HG02885 (cell line): ENCODE measurements around the gene DMRTC1.
"Not testable (repeated sequence)": the region's sequence is repeated elsewhere in the genome, so short reads cannot be mapped to it uniquely, and the experiment has no call there.

ENCODE experiments used
- ATAC-seq: cut with Tn5 transposase; IDR thresholded peaks from one replicate; pipeline ENCODE4 v1.9.1; 2021; ENCODE audit warnings: mild to moderate bottlenecking; ENCODE audit not compliant: unreplicated experiment, poor library complexity

DMRTC1 gene, protein sequence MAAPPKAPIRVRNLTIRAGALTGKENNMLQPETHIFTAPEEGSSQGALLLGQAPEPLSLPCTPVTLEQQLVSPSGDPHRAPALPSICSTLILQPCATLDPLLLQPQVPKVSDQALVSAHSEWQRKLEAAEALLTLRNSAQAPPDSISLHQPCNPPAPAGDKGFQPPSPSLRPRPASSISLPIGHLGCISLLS

DNA sequence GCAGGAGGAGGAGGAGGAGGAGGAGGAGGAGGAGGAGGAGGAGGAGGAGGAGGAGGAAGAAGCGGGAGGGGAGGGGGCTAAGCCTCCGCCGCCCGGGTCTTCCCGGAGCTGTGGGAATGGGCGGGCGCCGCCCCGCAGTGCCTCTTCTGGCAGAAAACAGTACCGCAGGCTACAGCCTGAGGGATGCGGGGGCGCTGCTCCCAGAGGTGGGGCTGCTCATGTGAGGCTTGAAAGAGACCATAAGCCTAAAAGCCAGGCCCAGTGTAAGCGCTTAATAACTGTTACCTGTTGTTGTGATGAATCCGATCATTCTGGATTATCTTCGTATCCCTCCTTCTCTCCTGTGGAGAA lies at the start of gene DMRTC1:
Gene DMRTC1 (minus strand): TSS at position 19 of the 351 bp plus-strand sequence. CDS start 68,143 bp downstream, outside the sequence.
- ATAC-seq = peak; percentile 93

DNA sequence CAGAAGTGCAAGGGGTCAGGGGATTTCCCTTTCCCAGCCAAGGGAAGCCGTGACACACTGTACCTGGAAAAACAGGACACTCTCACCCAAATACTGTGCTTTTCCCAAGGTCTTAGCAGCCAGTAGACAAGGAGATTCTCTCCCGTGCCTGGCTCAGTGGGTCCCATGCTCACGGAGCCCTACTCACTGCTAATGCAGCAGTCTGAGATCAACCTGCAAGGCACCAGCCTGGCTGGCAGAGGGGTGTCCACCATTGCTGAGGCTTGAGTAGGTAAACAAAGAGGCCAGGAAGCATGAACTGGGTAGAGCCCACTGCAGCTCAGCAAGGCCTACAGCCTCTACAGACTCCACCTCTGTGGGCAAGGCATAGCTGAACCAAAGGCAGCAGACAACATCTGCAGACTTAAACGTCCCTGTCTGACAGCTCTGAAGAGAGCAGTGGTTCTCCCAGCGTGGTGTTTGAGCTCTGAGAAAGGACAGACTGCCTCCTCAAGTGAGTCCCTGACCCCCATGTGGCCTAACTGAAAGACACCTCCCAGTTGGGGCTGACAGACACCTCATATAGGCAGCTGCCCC lies 37.3 kb upstream of the DMRTC1 start:
- ATAC-seq = not testable (repeated sequence)

GRCh38 chrX:72974885-72975284 lies 31.2 kb upstream of the DMRTC1 start:
- not testable (repeated sequence) for ATAC-seq

GRCh38 chrX:72971859-72972258 lies 28.2 kb upstream of the DMRTC1 start:
- ATAC-seq = not testable (repeated sequence)

DNA sequence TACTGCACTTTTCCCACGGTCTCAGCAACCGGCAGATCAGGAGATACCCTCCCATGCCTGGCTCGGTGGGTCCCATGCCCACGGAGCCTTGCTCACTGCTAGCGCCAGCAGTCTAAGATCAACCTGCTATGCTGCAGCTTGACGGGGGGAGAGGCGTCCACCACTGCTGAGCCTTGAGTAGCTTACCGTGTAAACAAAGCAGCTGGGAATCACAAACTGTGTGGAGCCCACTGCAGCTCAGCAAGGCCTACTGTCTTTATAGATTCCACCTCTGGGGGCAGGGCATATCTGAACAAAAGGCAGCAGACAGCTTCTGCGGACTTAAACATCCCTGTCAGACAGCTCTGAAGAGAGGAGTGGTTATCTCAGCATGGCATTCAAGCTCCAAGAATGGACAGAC lies 16.3 kb upstream of the DMRTC1 start:
- not testable (repeated sequence) for ATAC-seq

DNA sequence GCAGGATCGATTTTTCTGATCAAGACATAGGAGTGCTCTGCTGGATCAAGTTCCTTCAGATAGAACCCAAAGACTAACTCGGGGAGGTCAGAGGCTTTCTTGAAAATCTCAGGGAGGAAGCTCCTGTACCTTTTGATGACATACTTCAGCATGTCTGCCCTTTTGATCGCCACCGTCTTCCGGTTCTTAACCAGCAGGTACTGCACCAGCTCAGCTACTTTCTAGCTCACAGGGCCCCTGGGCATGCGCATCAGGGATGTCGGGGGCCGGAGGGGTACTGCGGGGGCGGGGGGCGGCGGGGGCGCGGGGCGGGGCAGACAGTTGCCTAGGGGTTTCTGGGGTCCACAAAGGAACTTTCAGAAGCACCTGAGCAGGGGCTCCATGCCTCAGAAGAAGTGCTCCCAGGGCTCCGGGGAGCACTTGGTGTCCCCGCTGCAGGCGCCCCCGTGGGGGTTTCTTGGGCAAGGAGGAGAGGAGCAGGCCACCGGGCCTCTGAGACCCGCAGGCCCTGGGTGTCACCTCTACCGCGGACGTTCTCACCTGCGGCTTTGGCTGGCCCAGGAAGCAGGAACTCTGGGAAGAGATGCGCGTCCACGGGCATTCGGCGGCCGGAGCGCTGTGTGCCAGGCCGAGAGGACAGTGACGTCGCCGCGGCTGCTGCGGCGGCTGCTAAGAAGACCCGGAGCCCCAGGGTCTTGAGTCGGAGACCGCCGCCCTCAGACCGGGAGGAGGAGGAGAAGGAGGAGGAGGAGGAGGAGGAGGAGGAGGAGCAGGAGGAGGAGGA lies 410 bp downstream of the DMRTC1 start:
- peak; percentile 76 for ATAC-seq

- not testable (repeated sequence) for ATAC-seq
These were observed 1.4 kb downstream of the DMRTC1 start for GRCh38 chrX:72942272-72942671.

- not testable (repeated sequence) for ATAC-seq
These were observed 5.7 kb downstream of the DMRTC1 start, which contains the start of gene FAM236A for GRCh38 chrX:72937906-72938305. Gene FAM236A (plus strand): TSS chrX:72938206. CDS start chrX:72938263, 57 bp downstream.

DNA sequence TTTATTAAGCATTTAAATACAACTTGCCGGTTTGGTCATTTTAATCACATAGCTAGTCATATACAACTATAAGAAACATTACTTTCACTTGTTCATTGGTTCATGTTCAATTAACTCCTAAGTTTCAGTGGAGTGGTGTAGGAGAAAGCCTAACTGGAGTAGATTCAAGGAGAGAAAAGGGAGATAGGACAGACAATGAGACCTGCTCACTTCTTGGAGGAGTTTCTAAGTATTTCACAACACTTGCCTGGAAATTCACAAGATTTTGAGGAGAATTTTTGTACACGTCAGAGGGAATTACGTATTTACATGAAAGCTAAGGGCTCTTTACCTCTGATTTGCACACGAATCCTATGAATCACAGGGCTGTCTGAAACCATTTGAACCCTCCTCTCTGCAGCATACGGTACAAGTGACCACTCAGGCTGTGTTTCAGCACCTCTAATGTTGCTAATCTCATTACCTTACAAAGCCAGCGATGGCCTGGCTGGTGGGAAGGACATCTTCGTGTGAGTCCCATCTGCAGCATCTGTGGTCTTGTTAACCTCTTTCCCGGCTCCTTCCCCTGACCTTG lies 6.7 kb downstream of the DMRTC1 start:
- ATAC-seq = not testable (repeated sequence)

- peak; percentile 52 for ATAC-seq
These were observed 7.2 kb downstream of the DMRTC1 start for GRCh38 chrX:72936455-72936854.

GRCh38 chrX:72932283-72932682 lies 11.4 kb downstream of the DMRTC1 start:
- peak; percentile 41 for ATAC-seq

GRCh38 chrX:72916096-72916495 lies 27.5 kb downstream of the DMRTC1 start:
- not testable (repeated sequence) for ATAC-seq

- not testable (repeated sequence) for ATAC-seq
These were observed 31.3 kb downstream of the DMRTC1 start, which contains the start of gene FAM236C for GRCh38 chrX:72912315-72912714. Gene FAM236C (plus strand): TSS chrX:72912615. CDS start chrX:72912715, 100 bp downstream.

GRCh38 chrX:72889740-72890139 lies 53.9 kb downstream of the DMRTC1 start:
- ATAC-seq = not testable (repeated sequence)

DNA sequence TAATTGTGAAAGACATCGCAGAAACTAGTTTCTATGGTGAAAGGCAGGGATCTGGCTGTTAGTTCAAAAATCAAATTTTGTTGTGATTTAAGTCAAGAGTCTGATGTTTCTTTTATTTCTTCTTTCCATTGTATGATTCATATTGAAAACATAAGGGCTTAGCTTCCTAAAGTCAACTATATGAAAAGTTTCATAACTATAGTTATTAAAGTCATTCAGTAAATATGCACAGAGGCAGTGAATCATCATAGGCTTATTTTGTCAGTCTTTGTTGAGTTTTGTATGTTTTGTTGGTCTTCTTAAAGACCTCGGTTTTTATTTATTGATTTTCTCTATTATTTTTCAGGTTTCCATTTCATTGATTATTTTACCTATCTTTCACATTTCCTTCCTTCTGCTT lies 60.7 kb downstream of the DMRTC1 start:
- ATAC-seq = not testable (repeated sequence)

- not testable (repeated sequence) for ATAC-seq
These were observed 106.1 kb downstream of the DMRTC1 start for GRCh38 chrX:72837532-72837931.

DNA sequence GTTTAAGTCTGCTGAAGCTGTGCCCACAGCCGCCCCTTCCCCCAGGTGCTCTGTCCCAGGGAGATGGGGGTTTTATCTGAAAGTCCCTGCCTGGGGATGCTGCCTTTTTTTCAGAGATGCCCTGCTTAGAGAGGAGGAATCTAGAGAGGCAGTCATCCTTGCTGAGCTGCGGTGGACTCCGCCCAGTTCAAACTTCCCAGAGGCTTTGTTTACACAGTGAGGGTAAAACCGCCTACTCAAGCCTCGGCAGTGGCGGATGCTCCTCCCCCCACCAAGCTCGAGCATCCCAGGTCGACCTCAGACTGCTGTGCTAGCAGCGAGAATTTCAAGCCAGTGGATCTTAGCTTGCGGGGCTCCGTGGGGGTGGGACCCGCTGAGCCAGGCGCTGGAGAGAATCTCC lies 112.9 kb downstream of the DMRTC1 start:
- not testable (repeated sequence) for ATAC-seq
